Ramos (cell line): ENCODE measurements around the gene LIMK1.
"Not testable (repeated sequence)": the region's sequence is repeated elsewhere in the genome, so short reads cannot be mapped to it uniquely, and the experiment has no call there.

Source experiments
- in situ Hi-C: fragments of 300-500 bp; cut with MboI; formaldehyde crosslinking; loops from one replicate; pipeline ENCODE4 v1.14.3; 2022; ENCODE audit warnings: low sequenced_read_pairs; ENCODE audit not compliant: unreplicated experiment

The LIMK1 gene

GRCh38 chr7:74115326-74115725, 31.7 kb downstream of the LIMK1 start:
- in situ Hi-C loops: no loop called here

GRCh38 chr7:74116356-74116755, 32.8 kb downstream of the LIMK1 start:
- in situ Hi-C loops: no loop called here

DNA sequence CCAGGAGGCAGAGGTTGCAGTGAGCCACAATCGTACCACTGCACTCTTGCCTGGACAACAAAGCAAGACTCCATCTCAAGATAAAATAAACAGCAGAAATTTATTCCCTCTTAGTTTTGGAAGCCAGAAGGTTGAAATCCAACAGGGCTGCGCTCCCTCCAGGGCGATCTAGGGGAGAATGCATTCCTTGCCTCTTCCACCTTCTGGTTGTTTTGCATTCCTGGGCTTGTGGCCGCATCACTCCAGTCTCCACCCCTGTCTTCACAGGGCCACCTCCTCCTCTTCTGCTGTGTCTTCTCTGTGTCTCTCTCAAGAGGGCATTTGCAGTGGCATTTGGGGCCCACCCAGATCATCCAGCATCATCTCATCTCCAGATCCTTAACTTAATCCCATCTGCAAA, 36.2 kb downstream of the LIMK1 start:
- in situ Hi-C loops: no loop called here

- in situ Hi-C loops: no loop called here
Observed at GRCh38 chr7:74121401-74122249, 38.0 kb downstream of the LIMK1 start.

DNA sequence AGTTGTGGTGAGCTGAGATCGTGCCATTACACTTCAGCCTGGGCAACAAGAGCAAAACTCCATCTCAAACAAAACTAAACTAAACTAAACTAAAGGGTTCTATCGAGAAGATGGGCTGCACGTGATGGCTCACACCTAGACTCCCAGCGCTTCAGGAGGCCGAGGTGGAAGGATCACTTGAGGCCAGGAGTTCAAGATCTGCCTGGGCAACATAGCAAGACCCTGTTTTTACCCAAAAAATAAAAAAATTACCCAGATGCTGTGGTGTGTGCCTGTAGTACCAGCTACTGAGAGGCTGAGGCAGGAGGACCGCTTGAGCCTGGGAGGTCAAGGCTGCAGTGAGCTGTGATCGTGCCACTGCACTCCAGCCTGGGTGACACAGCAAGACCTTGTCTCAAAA, 40.3 kb downstream of the LIMK1 start:
- in situ Hi-C loops: not testable (repeated sequence)

- in situ Hi-C loops: no loop called here
Observed at GRCh38 chr7:74126220-74126880, 42.7 kb downstream of the LIMK1 start.

DNA sequence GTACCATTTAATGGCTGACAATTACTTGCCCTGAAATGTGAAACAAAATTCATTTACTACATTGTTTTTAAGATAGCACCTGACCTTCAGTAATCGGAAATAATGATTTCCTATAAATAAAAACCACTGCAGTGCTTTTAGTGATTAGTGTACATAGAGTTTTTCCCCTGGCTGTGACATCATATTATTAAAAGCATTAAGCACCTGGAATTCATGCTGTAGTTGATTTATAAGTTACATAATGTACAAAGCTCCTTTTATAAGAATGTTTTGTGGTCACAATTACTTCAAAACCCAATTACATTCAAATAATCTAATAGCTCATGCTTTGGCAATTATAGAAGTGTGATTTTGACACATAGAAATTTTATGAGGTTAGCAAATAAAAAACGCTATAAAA, 46.3 kb downstream of the LIMK1 start:
- in situ Hi-C loops: no loop called here

DNA sequence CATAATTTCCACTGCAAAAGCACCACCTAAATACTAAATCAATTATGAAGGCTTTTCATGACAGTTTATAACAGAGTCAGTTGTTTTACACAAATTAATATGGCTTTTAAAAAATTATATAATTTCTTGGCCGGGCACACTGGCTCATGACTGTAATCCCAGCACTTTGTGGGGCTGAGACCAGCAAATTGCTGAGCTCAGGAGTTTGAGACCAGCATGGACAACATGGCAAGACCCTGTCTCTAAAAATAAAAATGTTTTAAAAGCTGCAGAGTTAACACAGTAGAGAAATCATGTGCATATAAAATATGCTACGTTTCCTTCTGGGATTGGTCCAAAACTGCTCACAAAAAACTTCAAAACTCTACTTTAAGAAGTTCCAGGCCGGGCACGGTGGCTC, 46.9 kb downstream of the LIMK1 start:
- in situ Hi-C loops: no loop called here

GRCh38 chr7:74134117-74134620, 50.6 kb downstream of the LIMK1 start:
- in situ Hi-C loops: no loop called here

DNA sequence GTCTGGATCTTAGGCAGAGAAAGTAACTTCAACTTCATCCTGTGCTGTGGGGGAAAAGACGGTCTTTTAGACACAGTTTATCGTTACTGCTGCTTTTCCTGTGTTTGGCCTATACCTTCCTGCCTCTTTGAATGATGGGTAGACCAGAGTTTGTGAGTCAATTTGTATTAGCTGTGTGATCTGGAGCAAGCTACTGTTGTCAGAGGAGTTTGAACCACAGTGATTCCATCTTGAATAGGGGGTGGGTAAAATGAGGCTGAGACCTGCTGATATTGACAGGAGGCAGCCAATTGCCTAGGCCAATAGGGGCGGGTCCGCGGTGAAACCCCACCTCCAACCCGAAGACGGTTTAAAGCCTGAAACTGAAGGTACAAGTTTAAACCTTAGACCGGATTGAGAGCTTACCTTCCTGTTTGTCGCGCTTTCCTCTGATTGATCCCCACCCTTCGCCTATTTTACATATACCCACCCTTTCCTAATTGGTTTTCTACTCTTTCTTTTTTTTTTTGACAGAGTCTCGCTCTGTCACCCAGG, 54.8 kb downstream of the LIMK1 start:
- in situ Hi-C loops: no loop called here

GRCh38 chr7:74138945-74139843, 55.6 kb downstream of the LIMK1 start:
- in situ Hi-C loops: no loop called here

GRCh38 chr7:74141705-74142104, 58.1 kb downstream of the LIMK1 start:
- in situ Hi-C loops: no loop called here

- in situ Hi-C loops: no loop called here
Observed at GRCh38 chr7:74143383-74143782, 59.8 kb downstream of the LIMK1 start.

- in situ Hi-C loops: no loop called here
Observed at GRCh38 chr7:74148491-74148890, 64.9 kb downstream of the LIMK1 start.

- in situ Hi-C loops: no loop called here
Observed at GRCh38 chr7:74149071-74149470, 65.5 kb downstream of the LIMK1 start.

DNA sequence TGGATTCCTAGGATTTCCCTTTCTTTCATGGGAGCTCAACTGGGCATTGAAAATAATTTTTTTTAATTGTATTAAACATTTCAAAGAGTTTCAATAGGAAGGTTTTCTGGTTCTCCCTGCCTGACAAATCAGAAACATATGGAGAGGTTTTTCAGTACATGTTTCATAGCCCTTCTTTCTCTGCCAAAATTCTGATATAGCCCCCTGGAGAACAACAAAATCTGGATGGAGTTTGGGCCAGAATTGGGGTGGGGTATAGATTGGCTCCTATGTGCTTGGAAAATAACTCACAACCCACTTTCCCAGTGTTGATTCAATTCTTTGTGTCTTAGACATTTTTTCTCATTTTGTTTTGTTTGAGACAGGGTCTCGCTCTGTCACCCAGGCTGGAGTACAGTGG, 66.0 kb downstream of the LIMK1 start:
- in situ Hi-C loops: no loop called here

- in situ Hi-C loops: no loop called here
Observed at GRCh38 chr7:74153736-74154135, 70.1 kb downstream of the LIMK1 start.

GRCh38 chr7:74155810-74156395, 72.3 kb downstream of the LIMK1 start:
- in situ Hi-C loops: no loop called here

DNA sequence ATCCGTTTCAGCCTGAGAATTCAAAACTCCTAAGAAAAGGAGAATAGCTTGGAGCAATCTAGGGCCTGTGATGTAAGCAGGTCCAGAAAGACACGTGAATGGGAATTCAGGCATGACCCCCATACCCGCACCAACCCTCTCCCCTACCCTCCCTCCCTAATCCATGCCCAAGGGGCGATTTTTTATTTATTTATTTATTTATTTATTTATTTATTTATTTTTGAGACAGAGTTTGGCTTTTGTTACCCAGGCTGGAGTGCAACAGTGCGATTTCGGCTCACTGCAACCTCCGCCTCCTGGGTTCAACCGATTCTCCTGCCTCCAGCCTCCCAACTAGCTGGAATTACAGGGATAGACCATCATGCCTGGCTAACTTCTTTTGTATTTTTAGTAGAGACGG, 74.0 kb downstream of the LIMK1 start:
- in situ Hi-C loops: no loop called here

GRCh38 chr7:74164985-74165456, 81.4 kb downstream of the LIMK1 start:
- in situ Hi-C loops: no loop called here
